Measurements from ENCODE around the gene HS3ST5.

DNA sequence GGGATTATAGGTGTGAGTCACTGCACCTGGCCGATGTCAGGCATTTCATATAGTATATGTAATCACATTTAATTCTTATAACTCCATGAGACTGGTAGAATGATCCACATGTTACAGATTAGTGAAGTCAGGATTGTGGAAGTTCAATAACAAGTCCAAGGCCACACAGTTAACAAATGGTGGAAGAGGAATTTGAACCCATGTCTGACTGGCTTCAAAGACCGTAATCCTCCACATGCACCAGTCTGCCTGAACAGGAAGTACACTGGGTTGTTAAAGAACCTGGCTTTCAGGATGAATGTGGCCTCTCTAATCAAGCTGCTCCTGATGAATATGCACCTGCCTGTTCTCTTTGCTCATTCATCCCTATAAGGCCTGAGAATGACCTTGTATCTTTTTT, 249.9 kb downstream of the HS3ST5 start:
- TF ChIP-seq CREB1 (CRISPR knock-in tag; IDR thresholded peaks at IDR 0.05; ENCODE audit: low read depth) (no peak), POLR2AphosphoS5 (IDR thresholded peaks at IDR 0.05; ENCODE audit: low read depth) (no peak), EZH2 (IDR thresholded peaks at IDR 0.05; ENCODE audit: low read depth, unreplicated experiment) (no peak), ZNF114 (CRISPR knock-in tag; IDR thresholded peaks at IDR 0.05) (no peak), EZH2phosphoT487 (IDR thresholded peaks at IDR 0.05; ENCODE audit: unreplicated experiment) (no peak)
- TF ChIP-seq, protein P1, sequence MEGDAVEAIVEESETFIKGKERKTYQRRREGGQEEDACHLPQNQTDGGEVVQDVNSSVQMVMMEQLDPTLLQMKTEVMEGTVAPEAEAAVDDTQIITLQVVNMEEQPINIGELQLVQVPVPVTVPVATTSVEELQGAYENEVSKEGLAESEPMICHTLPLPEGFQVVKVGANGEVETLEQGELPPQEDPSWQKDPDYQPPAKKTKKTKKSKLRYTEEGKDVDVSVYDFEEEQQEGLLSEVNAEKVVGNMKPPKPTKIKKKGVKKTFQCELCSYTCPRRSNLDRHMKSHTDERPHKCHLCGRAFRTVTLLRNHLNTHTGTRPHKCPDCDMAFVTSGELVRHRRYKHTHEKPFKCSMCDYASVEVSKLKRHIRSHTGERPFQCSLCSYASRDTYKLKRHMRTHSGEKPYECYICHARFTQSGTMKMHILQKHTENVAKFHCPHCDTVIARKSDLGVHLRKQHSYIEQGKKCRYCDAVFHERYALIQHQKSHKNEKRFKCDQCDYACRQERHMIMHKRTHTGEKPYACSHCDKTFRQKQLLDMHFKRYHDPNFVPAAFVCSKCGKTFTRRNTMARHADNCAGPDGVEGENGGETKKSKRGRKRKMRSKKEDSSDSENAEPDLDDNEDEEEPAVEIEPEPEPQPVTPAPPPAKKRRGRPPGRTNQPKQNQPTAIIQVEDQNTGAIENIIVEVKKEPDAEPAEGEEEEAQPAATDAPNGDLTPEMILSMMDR (conservative IDR thresholded peaks at IDR 0.05; ENCODE audit: low read depth in 2 of 2): no peak
- TF ChIP-seq, protein P2, sequence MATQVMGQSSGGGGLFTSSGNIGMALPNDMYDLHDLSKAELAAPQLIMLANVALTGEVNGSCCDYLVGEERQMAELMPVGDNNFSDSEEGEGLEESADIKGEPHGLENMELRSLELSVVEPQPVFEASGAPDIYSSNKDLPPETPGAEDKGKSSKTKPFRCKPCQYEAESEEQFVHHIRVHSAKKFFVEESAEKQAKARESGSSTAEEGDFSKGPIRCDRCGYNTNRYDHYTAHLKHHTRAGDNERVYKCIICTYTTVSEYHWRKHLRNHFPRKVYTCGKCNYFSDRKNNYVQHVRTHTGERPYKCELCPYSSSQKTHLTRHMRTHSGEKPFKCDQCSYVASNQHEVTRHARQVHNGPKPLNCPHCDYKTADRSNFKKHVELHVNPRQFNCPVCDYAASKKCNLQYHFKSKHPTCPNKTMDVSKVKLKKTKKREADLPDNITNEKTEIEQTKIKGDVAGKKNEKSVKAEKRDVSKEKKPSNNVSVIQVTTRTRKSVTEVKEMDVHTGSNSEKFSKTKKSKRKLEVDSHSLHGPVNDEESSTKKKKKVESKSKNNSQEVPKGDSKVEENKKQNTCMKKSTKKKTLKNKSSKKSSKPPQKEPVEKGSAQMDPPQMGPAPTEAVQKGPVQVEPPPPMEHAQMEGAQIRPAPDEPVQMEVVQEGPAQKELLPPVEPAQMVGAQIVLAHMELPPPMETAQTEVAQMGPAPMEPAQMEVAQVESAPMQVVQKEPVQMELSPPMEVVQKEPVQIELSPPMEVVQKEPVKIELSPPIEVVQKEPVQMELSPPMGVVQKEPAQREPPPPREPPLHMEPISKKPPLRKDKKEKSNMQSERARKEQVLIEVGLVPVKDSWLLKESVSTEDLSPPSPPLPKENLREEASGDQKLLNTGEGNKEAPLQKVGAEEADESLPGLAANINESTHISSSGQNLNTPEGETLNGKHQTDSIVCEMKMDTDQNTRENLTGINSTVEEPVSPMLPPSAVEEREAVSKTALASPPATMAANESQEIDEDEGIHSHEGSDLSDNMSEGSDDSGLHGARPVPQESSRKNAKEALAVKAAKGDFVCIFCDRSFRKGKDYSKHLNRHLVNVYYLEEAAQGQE (IDR thresholded peaks at IDR 0.05; ENCODE audit: unreplicated experiment): no peak
- TF ChIP-seq, protein P3, sequence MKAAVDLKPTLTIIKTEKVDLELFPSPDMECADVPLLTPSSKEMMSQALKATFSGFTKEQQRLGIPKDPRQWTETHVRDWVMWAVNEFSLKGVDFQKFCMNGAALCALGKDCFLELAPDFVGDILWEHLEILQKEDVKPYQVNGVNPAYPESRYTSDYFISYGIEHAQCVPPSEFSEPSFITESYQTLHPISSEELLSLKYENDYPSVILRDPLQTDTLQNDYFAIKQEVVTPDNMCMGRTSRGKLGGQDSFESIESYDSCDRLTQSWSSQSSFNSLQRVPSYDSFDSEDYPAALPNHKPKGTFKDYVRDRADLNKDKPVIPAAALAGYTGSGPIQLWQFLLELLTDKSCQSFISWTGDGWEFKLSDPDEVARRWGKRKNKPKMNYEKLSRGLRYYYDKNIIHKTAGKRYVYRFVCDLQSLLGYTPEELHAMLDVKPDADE (IDR thresholded peaks at IDR 0.05): no peak

All from GM23338 (cell line).